Activated B cell treated with CpG ODN at 0.5 μM for 24 hours (primary cell): Measurements from ENCODE around the gene COL25A1. TPM values are rescaled to one million over a fixed set of nuclear protein-coding genes. Genes with fewer than 3 reads are reported as not detected.

Experiments used
- ATAC-seq: fragments of 200-7000 bp; cut with Tn5 transposase; one replicate; pipeline ENCODE4 v1.10.0; 2021; ENCODE audit warnings: low read depth, mild to moderate bottlenecking, moderate library complexity
- CTCF ChIA-PET: fragments of 350-600 bp; sonication (Branson Sonifier 250); formaldehyde crosslinking; loops from one replicate; lab custom pipeline; 2021; ENCODE audit warnings: antibody characterized with exemption; lab: Charles Lee
- POLR2A ChIA-PET: fragments of 350-600 bp; sonication (Branson Sonifier 250); formaldehyde crosslinking; loops from one replicate; lab custom pipeline; 2021; ENCODE audit warnings: antibody characterized with exemption; lab: Charles Lee
- DNase-seq: peaks from one replicate; pipeline ENCODE4 v3.0.0; 2022
- H3K27ac Mint-ChIP-seq: one replicate; pipeline ENCODE4 v1.8.0; 2020; ENCODE audit warnings: mixed read lengths
- H3K27me3 Mint-ChIP-seq: one replicate; pipeline ENCODE4 v1.8.0; 2021; ENCODE audit warnings: mixed read lengths
- H3K36me3 Mint-ChIP-seq: one replicate; pipeline ENCODE4 v1.8.0; 2021; ENCODE audit warnings: low read depth, mixed read lengths
- H3K4me1 Mint-ChIP-seq: one replicate; pipeline ENCODE4 v1.8.0; 2021; ENCODE audit warnings: mixed read lengths
- H3K4me3 Mint-ChIP-seq: one replicate; pipeline ENCODE4 v1.8.0; 2020; ENCODE audit warnings: mild to moderate bottlenecking, mixed read lengths
- H3K9me3 Mint-ChIP-seq: one replicate; pipeline ENCODE4 v1.8.0; 2020; ENCODE audit warnings: mixed read lengths
- intact Hi-C: fragments of 100-400 bp; cut with micrococcal nuclease; formaldehyde crosslinking; loops from one replicate; pipeline ENCODE4 v1.15.1; 2024
- total RNA-seq: library from RNA; stranded (reverse); gene quantifications from 2 replicates; pipeline ENCODE4 v1.2.3, GENCODE V29; 2022
- TF ChIP-seq, protein P1 (sequence below): fragments of 200-600 bp; IDR thresholded peaks from one replicate; pipeline ENCODE4 v1.8.0; 2022; ENCODE audit warnings: antibody characterized with exemption, mild to moderate bottlenecking

Gene COL25A1
- total RNA-seq, 1 donor from 2014 or later: not detected

DNA sequence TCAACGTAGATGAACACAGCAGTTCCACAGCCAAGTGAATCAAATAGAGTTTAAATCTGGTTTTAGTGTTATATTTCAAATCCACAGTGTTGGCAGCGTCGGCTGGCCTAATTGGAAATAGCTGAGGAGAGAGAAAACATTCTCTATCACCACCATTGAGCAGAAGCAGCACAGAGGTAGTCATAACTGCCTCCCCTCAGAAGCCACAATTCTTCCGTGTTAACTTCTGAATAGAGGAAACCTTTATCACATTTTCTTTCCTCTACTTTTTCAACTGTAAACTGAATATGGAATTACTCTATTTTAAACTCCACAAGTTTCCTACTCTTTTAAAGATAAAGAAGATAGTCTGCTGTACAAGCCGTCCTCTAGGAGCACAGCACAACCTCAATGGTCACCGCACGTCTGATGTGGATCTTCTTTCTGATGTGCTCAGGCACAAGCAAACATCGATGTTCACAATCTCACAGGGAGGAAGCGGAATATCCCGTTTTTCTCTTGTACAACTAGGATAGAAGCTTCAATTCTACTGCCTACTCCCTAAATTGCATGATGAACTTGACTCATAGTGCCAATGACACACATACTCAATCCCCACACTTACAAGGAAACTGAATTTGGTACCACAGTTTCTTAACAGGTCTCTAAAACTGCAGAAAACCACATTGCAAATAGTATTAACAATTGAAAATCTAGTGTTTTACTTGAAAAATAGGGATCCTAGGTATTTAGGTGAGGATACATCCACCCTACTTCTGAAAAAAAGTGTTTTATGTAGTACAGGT lies 321.8 kb downstream of the COL25A1 start:
- Mint-ChIP-seq H3K4me1 (no peaks in the 10 kb centered on the region), H3K36me3 (no peaks in the 10 kb centered on the region), H3K9me3 (no peaks in the 10 kb centered on the region), H3K27me3 (no peaks in the 10 kb centered on the region), H3K27ac (no peak overlapping the region), H3K4me3 (no peak overlapping the region)
- POLR2A ChIA-PET: no interaction called here
- intact Hi-C loops: no loop called here
- TF ChIP-seq, protein P1, sequence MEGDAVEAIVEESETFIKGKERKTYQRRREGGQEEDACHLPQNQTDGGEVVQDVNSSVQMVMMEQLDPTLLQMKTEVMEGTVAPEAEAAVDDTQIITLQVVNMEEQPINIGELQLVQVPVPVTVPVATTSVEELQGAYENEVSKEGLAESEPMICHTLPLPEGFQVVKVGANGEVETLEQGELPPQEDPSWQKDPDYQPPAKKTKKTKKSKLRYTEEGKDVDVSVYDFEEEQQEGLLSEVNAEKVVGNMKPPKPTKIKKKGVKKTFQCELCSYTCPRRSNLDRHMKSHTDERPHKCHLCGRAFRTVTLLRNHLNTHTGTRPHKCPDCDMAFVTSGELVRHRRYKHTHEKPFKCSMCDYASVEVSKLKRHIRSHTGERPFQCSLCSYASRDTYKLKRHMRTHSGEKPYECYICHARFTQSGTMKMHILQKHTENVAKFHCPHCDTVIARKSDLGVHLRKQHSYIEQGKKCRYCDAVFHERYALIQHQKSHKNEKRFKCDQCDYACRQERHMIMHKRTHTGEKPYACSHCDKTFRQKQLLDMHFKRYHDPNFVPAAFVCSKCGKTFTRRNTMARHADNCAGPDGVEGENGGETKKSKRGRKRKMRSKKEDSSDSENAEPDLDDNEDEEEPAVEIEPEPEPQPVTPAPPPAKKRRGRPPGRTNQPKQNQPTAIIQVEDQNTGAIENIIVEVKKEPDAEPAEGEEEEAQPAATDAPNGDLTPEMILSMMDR: no peak
- ATAC-seq (no peak), DNase-seq (no peak)
- CTCF ChIA-PET: no interaction called here

DNA sequence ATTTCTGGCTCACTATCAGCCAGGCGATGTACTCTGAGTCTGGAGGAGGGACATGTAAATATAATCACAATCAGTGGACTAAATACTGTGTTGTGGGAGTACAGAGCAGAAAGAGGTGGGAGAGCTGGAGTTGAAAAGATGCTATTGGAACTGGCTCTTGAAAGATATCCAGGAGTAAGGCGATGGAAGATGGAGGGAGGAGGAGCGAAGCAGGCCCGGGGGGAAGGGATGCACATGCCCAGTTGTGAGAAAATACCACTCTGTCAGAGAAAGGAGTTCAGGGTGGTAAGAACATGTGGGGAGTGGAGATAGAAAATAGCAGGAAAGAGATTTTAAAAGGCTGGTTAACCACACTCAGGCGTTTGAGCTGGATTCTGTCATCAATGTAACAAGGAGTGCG lies 322.7 kb downstream of the COL25A1 start:
- no peaks in the 10 kb centered on the region for H3K36me3 Mint-ChIP-seq
- ATAC-seq (no peak), DNase-seq (no peak)
- POLR2A ChIA-PET: no interaction called here
- TF ChIP-seq, protein P1: no peak
- CTCF ChIA-PET: no interaction called here
- no peak overlapping the region for H3K4me3 Mint-ChIP-seq
- H3K27ac Mint-ChIP-seq: no peak overlapping the region
- H3K4me1 Mint-ChIP-seq: no peaks in the 10 kb centered on the region
- intact Hi-C loops: no loop called here
- H3K9me3 Mint-ChIP-seq: no peaks in the 10 kb centered on the region
- no peaks in the 10 kb centered on the region for H3K27me3 Mint-ChIP-seq

DNA sequence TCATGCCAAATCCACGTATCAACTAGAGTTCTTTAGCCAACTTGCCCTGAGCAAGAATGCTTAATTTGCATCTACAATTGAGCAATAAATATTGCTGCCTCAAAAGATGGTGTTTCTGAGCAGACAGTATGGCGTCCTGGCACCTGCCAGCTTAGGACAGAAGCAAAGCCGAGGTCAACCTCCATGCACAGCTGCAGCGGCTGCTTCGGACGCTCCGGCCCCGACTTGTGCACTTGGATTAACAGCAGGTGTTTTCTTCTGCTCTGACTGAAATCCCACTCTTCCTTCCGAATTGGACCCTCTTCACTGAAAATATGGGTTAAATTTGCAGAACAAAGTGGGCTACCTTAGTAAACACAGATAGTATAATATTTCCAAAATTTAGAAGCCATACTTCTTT lies 324.4 kb downstream of the COL25A1 start:
- Mint-ChIP-seq H3K27ac (no peak overlapping the region), H3K4me1 (no peaks in the 10 kb centered on the region), H3K27me3 (no peaks in the 10 kb centered on the region), H3K36me3 (no peaks in the 10 kb centered on the region), H3K9me3 (no peaks in the 10 kb centered on the region), H3K4me3 (no peak overlapping the region)
- no peak for DNase-seq
- CTCF ChIA-PET: no interaction called here
- TF ChIP-seq, protein P1: no peak
- POLR2A ChIA-PET: no interaction called here
- intact Hi-C loops: no loop called here
- no peak for ATAC-seq

DNA sequence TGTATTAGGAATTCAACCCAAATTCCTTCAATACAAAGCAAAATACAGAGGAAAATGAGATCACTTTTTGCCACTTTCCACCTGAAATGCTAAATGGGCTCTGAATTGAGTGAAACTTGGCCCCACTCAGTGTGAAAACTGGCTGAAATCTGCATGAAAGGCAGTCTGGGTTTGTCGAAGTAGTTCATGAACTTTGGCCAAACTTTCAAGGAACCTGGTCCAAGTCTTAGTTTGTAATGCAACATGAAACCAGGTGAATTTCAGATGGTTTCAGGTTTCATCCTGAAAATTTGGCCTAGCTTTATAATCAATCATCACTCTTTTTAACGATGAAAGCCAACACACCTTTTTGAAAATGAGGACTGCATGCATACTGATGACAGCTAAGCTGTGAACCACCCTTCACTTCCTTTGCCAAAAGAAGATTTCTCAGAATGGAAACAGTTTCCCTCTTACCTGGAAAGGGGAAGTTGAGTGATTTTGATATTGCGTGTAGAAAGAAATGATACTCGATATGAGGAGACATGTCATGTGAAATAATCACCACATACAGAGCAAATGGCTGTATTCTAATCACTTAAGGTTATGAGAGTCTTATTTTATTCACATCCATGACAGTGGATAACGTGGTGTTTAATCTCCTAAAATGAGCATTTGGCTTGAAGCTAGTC lies 329.7 kb downstream of the COL25A1 start:
- Mint-ChIP-seq H3K27me3 (no peaks in the 10 kb centered on the region), H3K27ac (no peak overlapping the region), H3K4me3 (no peak overlapping the region), H3K9me3 (no peaks in the 10 kb centered on the region), H3K36me3 (no peaks in the 10 kb centered on the region), H3K4me1 (no peaks in the 10 kb centered on the region)
- TF ChIP-seq, protein P1: no peak
- ChIA-PET CTCF (no interaction called here), POLR2A (no interaction called here)
- ATAC-seq (no peak), DNase-seq (no peak)
- intact Hi-C loops: no loop called here

DNA sequence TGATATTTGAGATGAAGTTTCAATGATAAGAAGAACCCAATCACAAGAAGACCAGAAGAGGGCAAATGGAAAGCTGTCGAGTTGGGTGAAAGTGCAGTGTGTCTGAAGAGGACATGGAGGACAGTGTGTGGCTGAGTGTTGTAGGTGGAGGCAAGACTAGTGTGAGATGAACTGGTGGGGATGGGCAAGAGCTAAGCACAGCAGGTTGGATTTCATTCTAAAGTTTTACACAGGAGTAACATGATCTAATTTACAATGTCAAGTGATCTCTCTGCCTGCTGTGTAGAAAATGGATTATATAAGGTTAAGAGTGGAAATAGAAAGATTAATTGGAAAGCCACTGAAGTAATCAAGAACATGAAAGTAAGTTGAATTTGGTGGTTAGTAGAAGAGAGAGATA lies 331.0 kb downstream of the COL25A1 start:
- H3K4me3 Mint-ChIP-seq: no peak overlapping the region
- no peaks in the 10 kb centered on the region for H3K36me3 Mint-ChIP-seq
- intact Hi-C loops: no loop called here
- H3K27me3 Mint-ChIP-seq: no peaks in the 10 kb centered on the region
- no peaks in the 10 kb centered on the region for H3K4me1 Mint-ChIP-seq
- TF ChIP-seq, protein P1: no peak
- CTCF ChIA-PET: no interaction called here
- ATAC-seq (no peak), DNase-seq (no peak)
- H3K27ac Mint-ChIP-seq: no peak overlapping the region
- POLR2A ChIA-PET: no interaction called here
- H3K9me3 Mint-ChIP-seq: no peaks in the 10 kb centered on the region
